GM19043 (cell line): ENCODE results near the gene APOOL.
"Not testable (repeated sequence)": the region's sequence is repeated elsewhere in the genome, so short reads cannot be mapped to it uniquely, and the experiment has no call there.

Experiments used
- ATAC-seq: cut with Tn5 transposase; IDR thresholded peaks from one replicate; pipeline ENCODE4 v1.9.1; 2021; ENCODE audit warnings: low read depth; ENCODE audit not compliant: unreplicated experiment

APOOL gene

GRCh38 chrX:85077247-85077646 lies 73.6 kb downstream of the APOOL start:
- not testable (repeated sequence) for ATAC-seq

DNA sequence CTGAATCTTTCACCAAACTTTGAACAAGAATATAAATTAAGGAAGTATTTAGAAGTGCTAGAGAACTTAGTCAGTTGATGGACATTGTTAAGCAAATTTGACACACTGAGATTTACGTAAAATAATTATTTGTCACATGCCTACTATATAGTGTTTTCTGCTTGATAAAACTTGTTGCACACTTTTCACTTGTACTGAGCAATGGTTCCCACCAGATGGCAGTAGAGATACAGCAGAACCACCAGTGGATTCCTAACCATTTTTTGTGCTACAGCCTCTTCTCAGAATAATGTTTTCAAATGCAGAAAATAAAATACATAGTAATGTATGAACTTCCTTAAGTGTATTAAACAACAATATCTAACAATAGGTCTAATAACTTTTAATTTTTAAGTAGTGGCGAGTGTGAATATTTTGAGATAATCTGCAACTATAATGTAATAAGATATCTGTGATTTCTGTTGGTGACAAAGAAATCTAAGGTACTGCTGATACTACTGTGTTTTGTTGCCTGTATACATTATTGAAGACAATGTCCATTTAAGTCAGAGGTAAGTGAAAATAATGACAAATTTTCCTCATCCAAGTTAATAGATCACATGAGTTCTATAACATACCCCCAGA lies 81.2 kb downstream of the APOOL start:
- ATAC-seq, result peak; percentile 68

DNA sequence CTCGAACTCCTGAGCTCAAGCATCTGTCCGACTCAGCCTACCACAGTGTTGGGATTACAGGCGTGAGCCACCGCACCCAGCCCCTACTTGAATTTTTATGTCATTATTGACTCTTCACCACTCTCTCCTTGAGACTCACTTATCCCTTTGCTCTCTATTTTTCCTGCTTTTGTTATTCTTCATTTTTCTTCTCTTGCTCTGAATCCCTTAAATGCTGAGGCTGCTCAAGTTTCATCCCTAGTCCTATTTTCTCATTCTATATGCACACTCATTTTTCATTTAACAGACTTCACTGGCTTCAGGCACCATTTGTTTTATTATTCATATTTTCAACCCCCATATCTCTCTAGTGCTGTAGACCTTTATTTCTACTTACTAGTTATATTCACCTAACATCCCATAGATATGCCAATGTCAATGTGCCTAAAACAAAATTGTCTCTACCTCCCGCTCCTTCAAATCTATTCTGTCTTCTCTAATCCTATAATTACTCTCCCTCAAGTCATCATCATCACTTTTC lies 85.7 kb downstream of the APOOL start:
- ATAC-seq, result no peak

DNA sequence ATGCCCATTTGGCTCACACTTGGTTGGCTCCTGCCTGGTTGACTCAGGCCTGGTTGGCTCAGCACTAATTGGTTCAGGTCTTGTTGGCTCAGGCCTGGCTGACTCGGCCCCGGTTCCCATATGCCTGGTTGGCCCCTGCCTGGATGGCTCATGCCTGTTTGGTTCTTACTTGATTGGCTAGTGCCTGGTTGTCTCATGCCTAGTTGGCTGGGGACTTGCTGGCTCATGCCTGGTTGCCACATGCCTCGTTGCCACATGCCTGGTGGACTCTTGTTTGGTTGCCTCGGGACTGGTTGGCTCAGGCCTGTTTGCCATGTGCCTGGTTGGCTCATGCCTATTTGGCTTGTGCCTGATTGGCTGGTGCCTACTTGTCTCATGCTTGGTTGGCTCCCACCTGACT lies 103.7 kb downstream of the APOOL start:
- no peak for ATAC-seq

- no peak for ATAC-seq
Measured at GRCh38 chrX:85108165-85108564, 104.5 kb downstream of the APOOL start.

GRCh38 chrX:85109235-85109634 lies 105.6 kb downstream of the APOOL start:
- ATAC-seq, result no peak

- no peak for ATAC-seq
Measured at GRCh38 chrX:85111347-85111746, 107.7 kb downstream of the APOOL start.

- ATAC-seq, result no peak
Measured at GRCh38 chrX:85112293-85112692, 108.6 kb downstream of the APOOL start.

DNA sequence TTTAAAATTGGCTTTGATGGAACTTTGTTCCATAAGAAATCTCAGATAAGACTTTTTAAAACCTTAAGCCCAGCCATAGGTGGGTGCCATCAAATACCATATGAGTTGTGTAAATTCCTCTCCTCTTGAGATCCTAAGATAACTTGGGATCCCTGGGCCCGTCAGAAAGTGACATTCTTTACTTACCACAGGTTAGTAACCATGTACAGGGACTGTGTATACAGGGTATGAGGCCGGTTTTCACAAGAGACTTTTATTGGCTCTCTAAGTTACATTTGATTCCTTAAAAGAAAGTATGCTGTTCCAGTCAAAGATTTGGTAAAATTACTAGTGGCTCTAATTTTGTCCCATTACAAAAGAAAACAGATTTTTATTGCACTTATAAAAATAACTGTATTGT lies 110.1 kb downstream of the APOOL start:
- no peak for ATAC-seq

GRCh38 chrX:85114171-85114570 lies 110.5 kb downstream of the APOOL start:
- no peak for ATAC-seq

DNA sequence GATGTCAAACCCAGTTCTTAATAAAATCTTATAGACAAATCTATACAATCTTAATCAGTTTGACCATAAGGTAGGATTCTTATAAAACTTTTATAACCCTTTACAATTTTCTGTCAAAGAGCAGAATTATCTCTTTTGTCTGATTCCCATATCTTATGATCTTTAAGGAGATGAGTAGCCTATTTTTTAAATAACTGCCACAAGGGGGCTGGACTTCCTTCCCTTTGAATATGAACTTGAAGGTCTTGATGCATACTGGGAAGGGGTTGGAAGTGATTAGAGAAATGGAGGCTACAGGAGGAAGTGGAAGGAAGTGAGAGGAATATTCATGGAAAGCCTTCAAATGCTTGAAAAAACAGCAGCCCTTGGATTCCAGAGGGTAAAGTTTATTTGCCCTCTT lies 111.1 kb downstream of the APOOL start:
- no peak for ATAC-seq

GRCh38 chrX:85115252-85115651 lies 111.6 kb downstream of the APOOL start:
- ATAC-seq, result no peak

DNA sequence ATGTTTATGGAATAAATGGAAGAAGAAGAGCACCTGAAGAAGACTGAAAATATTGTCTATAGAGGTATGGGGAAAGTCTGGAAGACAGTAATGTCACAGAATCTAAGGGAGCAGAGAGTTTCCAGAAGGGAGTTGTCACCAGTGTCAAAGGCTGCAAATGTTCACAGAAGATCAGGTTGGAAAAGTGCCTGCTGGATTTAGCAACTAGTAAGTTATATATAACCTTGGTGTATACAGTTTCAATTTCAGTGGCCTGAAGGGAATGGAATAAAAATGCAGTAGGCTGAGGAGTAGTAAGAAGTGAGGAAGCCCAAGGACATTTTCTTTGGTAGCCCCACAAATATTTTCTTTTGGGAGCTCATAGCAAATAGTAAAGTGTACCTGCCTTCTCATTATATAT lies 132.7 kb downstream of the APOOL start:
- ATAC-seq, result no peak

GRCh38 chrX:85139422-85139821 lies 135.7 kb downstream of the APOOL start:
- no peak for ATAC-seq

- ATAC-seq, result no peak
Measured at GRCh38 chrX:85140964-85141363, 137.3 kb downstream of the APOOL start.
